ENCODE results near the gene SPAG6. TPM values are rescaled to one million over a fixed set of nuclear protein-coding genes. Genes with fewer than 3 reads are reported as not detected.
A peak's percentile ranks its signal among the peaks of the same experiment; 100 is the strongest.

The SPAG6 gene
- total and polyA plus RNA-seq, 2 donors (not counting 1 experiment from before 2014, with no cell fraction given), result not detected

GRCh38 chr10:22340329-22341189 lies 4.7 kb upstream of the SPAG6 start:
- no peaks in the 10 kb centered on the region for H3K79me2 ChIP-seq (ENCODE audit: control insufficient read depth, insufficient read depth, low read length)
- TF ChIP-seq EZH2 (IDR thresholded peaks at IDR 0.05; ENCODE audit: low read length, missing control alignments) (no peak), CTCF (conservative IDR thresholded peaks at IDR 0.05 in 1 of 2, IDR thresholded peaks at IDR 0.05 in 1 of 2; ENCODE audit: low read depth in 1 of 2, low read length in 2 of 2) (no peak)
- H3K9me3 ChIP-seq (ENCODE audit: control insufficient read depth, insufficient read depth, low read depth, low read length), result no peaks in the 10 kb centered on the region
- peak overlapping the region; percentile 98 for H3K9ac ChIP-seq (ENCODE audit: insufficient read depth, low read length)
- no peaks in the 10 kb centered on the region for H4K20me1 ChIP-seq (ENCODE audit: control insufficient read depth, extremely low read depth, insufficient read depth, low read length)
- peak overlapping the region; percentile 68 to 75 (median 72) for H3K4me3 ChIP-seq (replicated peaks in 1 of 4; ENCODE audit: control extremely low read depth in 1 of 4, insufficient read depth in 1 of 4, low read depth in 3 of 4, low read length in 4 of 4)
- H3K4me1 ChIP-seq (ENCODE audit: control insufficient read depth, extremely low read depth, insufficient read depth, low read length), result peaks cover 4% of the 10 kb centered on the region
- peaks cover 70% of the 10 kb centered on the region for H3K27me3 ChIP-seq (ENCODE audit: control insufficient read depth, insufficient read depth, low read length)
- H2AFZ ChIP-seq (ENCODE audit: low read length), result peak overlapping the region; percentile 72
- peak; percentile 67 to 91 for DNase-seq (ENCODE audit: low read depth in 2 of 2)
- H3K4me2 ChIP-seq (ENCODE audit: extremely low read depth, insufficient read depth, low read length), result peak overlapping the region; percentile 96
- H3K27ac ChIP-seq (ENCODE audit: insufficient read depth, low read length), result peak overlapping the region; percentile 86
- H3K36me3 ChIP-seq (ENCODE audit: control insufficient read depth, insufficient read depth, low read length), result no peaks in the 10 kb centered on the region

GRCh38 chr10:22341190-22341925 lies 3.9 kb upstream of the SPAG6 start:
- TF ChIP-seq EZH2 (IDR thresholded peaks at IDR 0.05; ENCODE audit: low read length, missing control alignments), result peak; percentile 85
- TF ChIP-seq CTCF (conservative IDR thresholded peaks at IDR 0.05 in 1 of 2, IDR thresholded peaks at IDR 0.05 in 1 of 2; ENCODE audit: low read depth in 1 of 2, low read length in 2 of 2), result no peak
- Histone ChIP-seq H3K4me1 (ENCODE audit: control insufficient read depth, extremely low read depth, insufficient read depth, low read length) (peaks cover 4% of the 10 kb centered on the region), H3K9ac (ENCODE audit: insufficient read depth, low read length) (peak overlapping the region; percentile 98), H3K27ac (ENCODE audit: insufficient read depth, low read length) (peak overlapping the region; percentile 86), H3K9me3 (ENCODE audit: control insufficient read depth, insufficient read depth, low read depth, low read length) (no peaks in the 10 kb centered on the region), H3K4me3 (replicated peaks in 1 of 4; ENCODE audit: control extremely low read depth in 1 of 4, insufficient read depth in 1 of 4, low read depth in 3 of 4, low read length in 4 of 4) (peak overlapping the region; percentile 58 to 75 (median 72)), H3K27me3 (ENCODE audit: control insufficient read depth, insufficient read depth, low read length) (peaks cover 69% of the 10 kb centered on the region), H3K36me3 (ENCODE audit: control insufficient read depth, insufficient read depth, low read length) (no peaks in the 10 kb centered on the region), H4K20me1 (ENCODE audit: control insufficient read depth, extremely low read depth, insufficient read depth, low read length) (no peaks in the 10 kb centered on the region), H3K79me2 (ENCODE audit: control insufficient read depth, insufficient read depth, low read length) (no peaks in the 10 kb centered on the region), H3K4me2 (ENCODE audit: extremely low read depth, insufficient read depth, low read length) (peak overlapping the region; percentile 96), H2AFZ (ENCODE audit: low read length) (peak overlapping the region; percentile 72)
- DNase-seq (ENCODE audit: low read depth in 2 of 2), result peak in 1 of 2 donors; percentile 47

GRCh38 chr10:22341926-22342196 lies 3.4 kb upstream of the SPAG6 start:
- Histone ChIP-seq H3K4me2 (ENCODE audit: extremely low read depth, insufficient read depth, low read length) (no peak overlapping the region), H3K27ac (ENCODE audit: insufficient read depth, low read length) (no peak overlapping the region), H3K36me3 (ENCODE audit: control insufficient read depth, insufficient read depth, low read length) (no peaks in the 10 kb centered on the region), H4K20me1 (ENCODE audit: control insufficient read depth, extremely low read depth, insufficient read depth, low read length) (no peaks in the 10 kb centered on the region), H3K4me1 (ENCODE audit: control insufficient read depth, extremely low read depth, insufficient read depth, low read length) (peaks cover 4% of the 10 kb centered on the region), H3K9me3 (ENCODE audit: control insufficient read depth, insufficient read depth, low read depth, low read length) (no peaks in the 10 kb centered on the region), H3K79me2 (ENCODE audit: control insufficient read depth, insufficient read depth, low read length) (no peaks in the 10 kb centered on the region), H2AFZ (ENCODE audit: low read length) (no peak overlapping the region), H3K9ac (ENCODE audit: insufficient read depth, low read length) (no peak overlapping the region), H3K27me3 (ENCODE audit: control insufficient read depth, insufficient read depth, low read length) (peaks cover 68% of the 10 kb centered on the region), H3K4me3 (replicated peaks in 1 of 4; ENCODE audit: control extremely low read depth in 1 of 4, insufficient read depth in 1 of 4, low read depth in 3 of 4, low read length in 4 of 4) (no peak overlapping the region)
- no peak for TF ChIP-seq CTCF (conservative IDR thresholded peaks at IDR 0.05 in 1 of 2, IDR thresholded peaks at IDR 0.05 in 1 of 2; ENCODE audit: low read depth in 1 of 2, low read length in 2 of 2)
- no peak for TF ChIP-seq EZH2 (IDR thresholded peaks at IDR 0.05; ENCODE audit: low read length, missing control alignments)
- DNase-seq (ENCODE audit: low read depth in 2 of 2), result no peak
